ENCODE data around the gene ABI1. TPM values are rescaled to one million over a fixed set of nuclear protein-coding genes. Genes with fewer than 3 reads are reported as not detected.

ABI1 gene
- total and polyA plus RNA-seq, 7 donors: 13.9 to 33.8 (median 29.7) TPM

DNA sequence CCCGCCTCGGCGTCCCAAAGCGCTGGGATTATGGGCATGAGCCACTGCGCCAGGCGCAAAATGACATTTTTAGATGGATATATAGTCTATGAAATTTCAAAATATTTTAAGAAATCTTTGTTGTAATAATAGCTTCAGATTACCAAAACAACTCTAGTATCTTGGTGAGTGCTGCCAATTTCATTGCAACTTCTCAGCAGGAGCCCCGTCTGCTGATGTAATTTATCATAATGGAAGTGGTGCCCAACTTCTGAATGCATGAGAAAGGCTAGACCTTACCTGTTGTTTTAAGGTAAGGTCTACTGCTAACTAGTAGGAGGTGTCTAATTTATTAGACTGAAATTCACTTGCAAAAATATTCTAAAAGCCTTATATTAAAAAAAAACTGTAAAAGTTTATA lies 143.3 kb downstream of the ABI1 start:
- TF ChIP-seq, protein P1, sequence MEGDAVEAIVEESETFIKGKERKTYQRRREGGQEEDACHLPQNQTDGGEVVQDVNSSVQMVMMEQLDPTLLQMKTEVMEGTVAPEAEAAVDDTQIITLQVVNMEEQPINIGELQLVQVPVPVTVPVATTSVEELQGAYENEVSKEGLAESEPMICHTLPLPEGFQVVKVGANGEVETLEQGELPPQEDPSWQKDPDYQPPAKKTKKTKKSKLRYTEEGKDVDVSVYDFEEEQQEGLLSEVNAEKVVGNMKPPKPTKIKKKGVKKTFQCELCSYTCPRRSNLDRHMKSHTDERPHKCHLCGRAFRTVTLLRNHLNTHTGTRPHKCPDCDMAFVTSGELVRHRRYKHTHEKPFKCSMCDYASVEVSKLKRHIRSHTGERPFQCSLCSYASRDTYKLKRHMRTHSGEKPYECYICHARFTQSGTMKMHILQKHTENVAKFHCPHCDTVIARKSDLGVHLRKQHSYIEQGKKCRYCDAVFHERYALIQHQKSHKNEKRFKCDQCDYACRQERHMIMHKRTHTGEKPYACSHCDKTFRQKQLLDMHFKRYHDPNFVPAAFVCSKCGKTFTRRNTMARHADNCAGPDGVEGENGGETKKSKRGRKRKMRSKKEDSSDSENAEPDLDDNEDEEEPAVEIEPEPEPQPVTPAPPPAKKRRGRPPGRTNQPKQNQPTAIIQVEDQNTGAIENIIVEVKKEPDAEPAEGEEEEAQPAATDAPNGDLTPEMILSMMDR (IDR thresholded peaks at IDR 0.05): no peak
- Histone ChIP-seq H3K4me1 (no peaks in the 10 kb centered on the region), H3K27me3 (ENCODE audit: insufficient read depth in 3 of 3, low read length in 2 of 3) (no peaks in the 10 kb centered on the region), H3K4me3 (no peak overlapping the region), H3K9me3 (no peaks in the 10 kb centered on the region), H3K36me3 (ENCODE audit: insufficient read depth in 1 of 2, low read depth in 1 of 2) (peaks cover 2 to 52% of the 10 kb centered on the region in 2 donors), H3K27ac (no peak overlapping the region)
- WGBS, 3 donors: 82 to 99% (median 88%) methylated on average over 7 of the region's 7 CpGs
- DNase-seq (no peak), ATAC-seq (no peak)
- intact Hi-C loops (cut with DNase I): no loop called here

DNA sequence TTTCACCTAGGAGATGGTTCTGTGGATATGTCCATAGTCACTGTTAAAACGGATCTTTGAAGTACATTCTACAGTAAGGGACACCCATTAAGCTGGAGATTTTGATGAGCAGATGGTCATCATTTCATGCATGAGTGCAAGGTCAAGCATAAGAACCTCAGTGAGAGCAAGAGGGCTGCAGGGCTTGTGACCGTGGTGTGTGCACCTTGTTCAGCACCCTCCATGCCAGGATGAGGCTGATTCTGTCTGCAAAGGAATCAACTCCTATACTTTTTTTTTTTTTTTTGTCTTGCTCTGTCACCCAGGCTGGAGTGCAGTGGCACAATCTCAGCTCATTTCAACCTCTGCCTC lies 145.6 kb downstream of the ABI1 start:
- TF ChIP-seq, protein P1 (IDR thresholded peaks at IDR 0.05): no peak
- H3K4me1 ChIP-seq: no peaks in the 10 kb centered on the region
- H3K27ac ChIP-seq: no peak overlapping the region
- no peak overlapping the region for H3K4me3 ChIP-seq
- WGBS, 3 donors: 82 to 93% (median 85%) methylated on average over 2 of the region's 2 CpGs
- peaks cover 3 to 41% of the 10 kb centered on the region in 2 donors for H3K36me3 ChIP-seq (ENCODE audit: insufficient read depth in 1 of 2, low read depth in 1 of 2)
- intact Hi-C loops (cut with DNase I): no loop called here
- H3K27me3 ChIP-seq (ENCODE audit: insufficient read depth in 3 of 3, low read length in 2 of 3): no peaks in the 10 kb centered on the region
- DNase-seq (no peak), ATAC-seq (no peak)
- no peaks in the 10 kb centered on the region for H3K9me3 ChIP-seq

DNA sequence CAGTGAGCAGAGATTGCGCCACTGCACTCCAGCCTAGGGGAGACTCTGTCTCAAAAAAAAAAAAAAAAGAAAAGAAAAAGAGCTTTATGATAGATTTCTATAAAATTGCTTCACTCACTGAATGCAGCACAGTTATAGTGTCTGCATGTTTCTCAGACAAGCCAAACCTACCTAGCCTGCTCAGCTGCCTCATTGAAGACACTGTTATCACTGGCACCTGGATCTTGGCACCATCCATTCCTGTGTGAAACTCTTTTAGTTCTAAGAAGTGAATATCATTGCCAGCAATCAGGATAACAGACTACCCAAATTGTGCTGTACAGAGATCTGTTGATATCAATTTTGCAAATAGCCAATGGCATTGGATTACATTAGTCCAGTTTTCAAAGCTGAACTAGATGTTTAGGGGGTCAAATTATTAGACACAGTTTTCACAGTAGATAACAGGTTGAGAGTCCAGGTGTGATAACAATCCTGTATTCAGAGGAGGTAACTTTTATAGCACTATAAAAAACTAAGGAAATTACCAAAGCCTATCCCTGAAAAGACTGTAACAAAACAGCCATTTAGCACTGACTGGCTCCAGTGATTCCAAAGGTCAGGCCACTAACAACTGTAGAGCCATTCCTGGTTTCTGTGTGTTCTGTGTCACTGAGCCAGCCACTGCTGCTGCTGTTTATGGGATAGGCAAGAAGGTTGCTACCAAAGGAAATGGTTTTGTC lies 146.2 kb downstream of the ABI1 start:
- WGBS, 3 donors: 92 to 100% (median 94%) methylated on average over 1 of the region's 1 CpG
- H3K36me3 ChIP-seq (ENCODE audit: insufficient read depth in 1 of 2, low read depth in 1 of 2): peaks cover 3 to 43% of the 10 kb centered on the region in 2 donors

DNA sequence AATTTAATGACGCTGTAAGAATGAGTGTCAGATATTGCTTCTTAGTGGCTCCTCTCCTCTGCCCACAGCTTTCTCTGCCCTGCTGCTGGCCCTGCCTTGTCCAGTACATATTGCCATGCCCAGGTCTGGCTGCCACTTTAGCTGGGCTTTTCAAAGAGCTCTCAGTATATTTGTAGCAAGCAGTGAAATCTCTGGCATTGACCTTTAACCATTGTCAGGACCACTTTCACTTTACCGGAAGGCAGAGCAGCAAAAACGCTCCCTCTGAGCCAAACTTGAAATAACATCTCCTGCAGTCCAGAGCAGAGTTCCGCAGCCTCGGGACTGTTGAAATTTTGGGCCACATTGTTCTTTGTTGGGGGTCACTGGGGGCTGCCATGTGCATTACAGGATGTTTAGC lies 149.4 kb downstream of the ABI1 start:
- TF ChIP-seq, protein P1 (IDR thresholded peaks at IDR 0.05): no peak
- 89 to 93% (median 92%) methylated on average over 5 of the region's 5 CpGs for WGBS, 3 donors
- Histone ChIP-seq H3K4me3 (no peak overlapping the region), H3K36me3 (ENCODE audit: insufficient read depth in 1 of 2, low read depth in 1 of 2) (peaks cover 7 to 54% of the 10 kb centered on the region in 2 donors), H3K27me3 (ENCODE audit: insufficient read depth in 3 of 3, low read length in 2 of 3) (no peaks in the 10 kb centered on the region), H3K9me3 (no peaks in the 10 kb centered on the region), H3K4me1 (no peaks in the 10 kb centered on the region), H3K27ac (no peak overlapping the region)
- no peak for DNase-seq
- intact Hi-C loops (cut with DNase I): no loop called here
- ATAC-seq: no peak

More for the DNA sequence above, 146.2 kb downstream of the ABI1 start:
- no peaks in the 10 kb centered on the region for H3K9me3 ChIP-seq
- H3K4me3 ChIP-seq: no peak overlapping the region
- TF ChIP-seq, protein P1 (IDR thresholded peaks at IDR 0.05): no peak
- ATAC-seq (no peak), DNase-seq (no peak)
- intact Hi-C loops (cut with DNase I): no loop called here
- no peaks in the 10 kb centered on the region for H3K4me1 ChIP-seq
- H3K27me3 ChIP-seq (ENCODE audit: insufficient read depth in 3 of 3, low read length in 2 of 3): no peaks in the 10 kb centered on the region
- no peak overlapping the region for H3K27ac ChIP-seq

DNA sequence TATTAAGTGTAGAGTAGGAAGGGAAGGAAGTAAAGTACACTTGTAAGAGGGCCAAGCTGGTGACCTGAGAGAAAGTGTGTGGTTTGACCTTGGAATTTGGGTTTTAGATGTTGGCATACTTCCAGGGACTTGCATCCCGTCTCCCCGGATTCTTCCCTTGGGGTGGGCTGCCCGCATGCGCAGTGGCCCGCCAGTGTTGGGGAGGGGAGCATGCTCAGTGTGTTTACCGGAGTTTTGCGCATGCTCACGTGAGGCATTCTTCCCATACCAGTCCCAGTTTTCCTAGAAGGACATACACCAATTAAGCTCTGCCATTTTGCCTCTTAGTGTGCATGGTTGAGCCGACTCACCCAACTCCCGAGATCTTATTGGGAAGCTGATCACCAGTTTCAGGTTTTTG lies 153.8 kb downstream of the ABI1 start:
- Histone ChIP-seq H3K27me3 (ENCODE audit: insufficient read depth in 3 of 3, low read length in 2 of 3) (no peaks in the 10 kb centered on the region), H3K9me3 (no peaks in the 10 kb centered on the region), H3K4me1 (no peaks in the 10 kb centered on the region), H3K4me3 (no peak overlapping the region), H3K36me3 (ENCODE audit: insufficient read depth in 1 of 2, low read depth in 1 of 2) (peaks cover 5 to 71% of the 10 kb centered on the region in 2 donors), H3K27ac (no peak overlapping the region)
- intact Hi-C loops (cut with DNase I): no loop called here
- TF ChIP-seq, protein P1 (IDR thresholded peaks at IDR 0.05): no peak
- no peak for DNase-seq
- WGBS, 3 donors: 89 to 94% (median 90%) methylated on average over 9 to 10 of the region's 10 CpGs
- no peak for ATAC-seq
